Adrenal gland (tissue), 12 donors: ENCODE results near the gene CRHBP. TPM values are rescaled to one million over a fixed set of nuclear protein-coding genes. Genes with fewer than 3 reads are reported as not detected.

Source experiments
- DNase-seq, 7 donors: peaks; one replicate each; pipeline ENCODE4 v3.0.0-alpha.2; 2019 to 2020
- H3K27ac ChIP-seq, 5 donors: fragments of 200-600 bp; sonication (generic) in 4 of 5; 1 replicate in 3 of 5; 2 replicates in 2 of 5; pipeline versions ENCODE4 v1.5.1 to v1.8.0; 2016 to 2020; ENCODE audit warnings: mild to moderate bottlenecking in 1 of 5
- H3K27me3 ChIP-seq: fragments of 200-600 bp; 2 replicates; pipeline ENCODE4 v1.8.0; 2021
- H3K36me3 ChIP-seq, 2 donors: fragments of 200-600 bp; replicated peaks in 1 of 2; 1 replicate in 1 of 2; 2 replicates in 1 of 2; pipeline versions ENCODE4 v1.5.1 to v1.8.0; 2018 to 2022
- H3K4me1 ChIP-seq, 2 donors: fragments of 200-600 bp; replicated peaks in 1 of 2; 1 replicate in 1 of 2; 2 replicates in 1 of 2; pipeline versions ENCODE4 v1.5.1 to v1.8.0; 2018 to 2021
- H3K4me3 ChIP-seq, 4 donors: fragments of 200-600 bp; sonication (generic) in 3 of 4; one replicate each; pipeline ENCODE4 v1.5.1; 2016 to 2018
- H3K9me3 ChIP-seq, 3 donors: fragments of 200-600 bp; sonication (generic) in 1 of 3; replicated peaks in 1 of 3; 1 replicate in 2 of 3; 2 replicates in 1 of 3; pipeline versions ENCODE4 v1.5.1 to v1.8.0; 2016 to 2021
- POLR2A ChIP-seq, 2 donors: fragments of 450-650 bp; IDR thresholded peaks; one replicate each; pipeline ENCODE4 v1.6.1; 2017; ENCODE audit warnings: antibody characterized with exemption in 2 of 2, mild to moderate bottlenecking in 2 of 2, moderate library complexity in 1 of 2
- WGBS, 4 donors: extraction: QIAGEN DNeasy Blood & Tissue Kit in 2 of 4; methylation state at CpG; one replicate each; pipeline versions ENCODE4 v1.1.5 to v1.1.7; 2013 to 2017; 5-methylcytosine and 5-hydroxymethylcytosine counted together
- intact Hi-C, 2 donors: fragments of 100-400 bp; cut with DNase I; formaldehyde crosslinking; loops; one replicate each; pipeline versions ENCODE4 v1.14.1 to v1.15.0; 2022 to 2023
- polyA plus RNA-seq, 3 donors: library from polyadenylated mRNA; stranded (reverse); fragments of 200-250 nt in 2 of 3; fragments of 350-450 nt in 1 of 3; fragmentation: Illumina TruSeq in 1 of 3; extraction: RNeasy Lipid Tissue Mini Kit (QIAGEN cat#74804) in 1 of 3; gene quantifications; one replicate each; pipeline ENCODE4 v1.2.3, GENCODE V29; 2013 to 2014
- total RNA-seq, 9 donors: library from RNA; depleted of rRNA in 4 of 9; stranded (reverse); fragments of >200 nt in 4 of 9; fragments of 120-200 nt in 1 of 9; fragmentation: NEBNext Ultra II Directional in 1 of 9; extraction: Animal tissue kit (Norgen Biotek cat#: 25700) in 1 of 9; gene quantifications; one replicate each; pipeline versions ENCODE4 v1.1.0 to v1.2.4, GENCODE V29; 2013 to 2023
- TF ChIP-seq, protein P1 (sequence below), 6 experiments: fragments of 450-650 bp in 4 of 6; fragments of 200-600 bp in 2 of 6; sonication (generic) in 1 of 6; IDR thresholded peaks; 1 replicate in 5 of 6; 2 replicates in 1 of 6; pipeline versions ENCODE4 v1.5.1 to v1.8.0; 2016 to 2021; ENCODE audit warnings: antibody characterized with exemption in 6 of 6, mild to moderate bottlenecking in 2 of 6, moderate library complexity in 1 of 6
- donor health status: healthy with polysubstance abuse.
- donor health status: Bipolar disorder and iron deficiency.
- donor health status: DM: yes; HTN: yes; CAD: no.
- donor health status: DM: no; HTN: no; CAD: no.
- donor health status: DM: no; HTN: no; CAD: no.
- donor health status: DM: yes; HTN: yes; CAD: no.

CRHBP gene
- total and polyA plus RNA-seq, 12 donors: 13.4 to 64.1 (median 23.7) TPM

DNA sequence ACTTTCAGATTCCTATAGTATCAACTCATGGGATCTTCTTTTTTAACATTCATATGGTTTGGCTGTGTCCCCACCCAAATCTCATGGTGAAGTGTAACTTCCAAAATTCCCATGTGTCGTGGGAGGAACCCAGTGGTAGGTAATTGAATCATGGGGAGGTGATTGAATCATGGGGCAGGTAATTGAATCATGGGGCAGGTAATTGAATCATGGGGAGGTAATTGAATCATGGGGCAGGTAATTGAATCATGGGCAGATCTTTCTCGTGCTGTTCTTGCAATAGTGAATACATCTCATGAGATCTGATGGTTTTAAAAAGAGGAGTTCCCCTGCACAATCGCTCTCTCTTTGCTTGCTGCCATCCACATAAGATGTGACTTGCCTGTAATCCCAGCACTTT is 55.6 kb downstream of the CRHBP start:
- WGBS, 4 donors: 52 to 82% (median 74%) methylated on average over 2 to 3 of the region's 3 CpGs
- Histone ChIP-seq H3K4me1 (no peaks in the 10 kb centered on the region), H3K4me3 (no peak overlapping the region), H3K9me3 (no peaks in the 10 kb centered on the region), H3K27ac (no peak overlapping the region), H3K27me3 (no peaks in the 10 kb centered on the region), H3K36me3 (no peaks in the 10 kb centered on the region)
- no peak for DNase-seq
- intact Hi-C loops: no loop called here
- no peak for TF ChIP-seq POLR2A (IDR thresholded peaks at IDR 0.05)
- TF ChIP-seq, protein P1, sequence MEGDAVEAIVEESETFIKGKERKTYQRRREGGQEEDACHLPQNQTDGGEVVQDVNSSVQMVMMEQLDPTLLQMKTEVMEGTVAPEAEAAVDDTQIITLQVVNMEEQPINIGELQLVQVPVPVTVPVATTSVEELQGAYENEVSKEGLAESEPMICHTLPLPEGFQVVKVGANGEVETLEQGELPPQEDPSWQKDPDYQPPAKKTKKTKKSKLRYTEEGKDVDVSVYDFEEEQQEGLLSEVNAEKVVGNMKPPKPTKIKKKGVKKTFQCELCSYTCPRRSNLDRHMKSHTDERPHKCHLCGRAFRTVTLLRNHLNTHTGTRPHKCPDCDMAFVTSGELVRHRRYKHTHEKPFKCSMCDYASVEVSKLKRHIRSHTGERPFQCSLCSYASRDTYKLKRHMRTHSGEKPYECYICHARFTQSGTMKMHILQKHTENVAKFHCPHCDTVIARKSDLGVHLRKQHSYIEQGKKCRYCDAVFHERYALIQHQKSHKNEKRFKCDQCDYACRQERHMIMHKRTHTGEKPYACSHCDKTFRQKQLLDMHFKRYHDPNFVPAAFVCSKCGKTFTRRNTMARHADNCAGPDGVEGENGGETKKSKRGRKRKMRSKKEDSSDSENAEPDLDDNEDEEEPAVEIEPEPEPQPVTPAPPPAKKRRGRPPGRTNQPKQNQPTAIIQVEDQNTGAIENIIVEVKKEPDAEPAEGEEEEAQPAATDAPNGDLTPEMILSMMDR (IDR thresholded peaks at IDR 0.05): no peak

DNA sequence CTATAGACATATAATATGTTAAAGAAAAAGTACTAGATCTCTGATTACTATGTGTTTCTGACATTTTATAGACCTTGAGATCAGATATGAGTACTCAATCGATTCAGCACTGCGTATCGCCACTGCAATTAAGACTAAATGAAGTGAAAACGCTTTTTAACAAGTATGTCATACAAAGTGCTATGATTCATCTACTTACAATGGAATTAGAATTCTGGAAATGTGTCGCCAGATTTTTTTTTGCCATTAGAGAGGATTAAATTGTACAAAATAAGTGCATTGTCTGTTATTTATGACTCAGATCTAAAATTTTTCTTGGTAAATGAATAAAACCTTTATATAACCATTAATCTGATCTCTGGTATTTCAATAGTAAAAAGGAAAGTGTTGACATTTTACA is 57.4 kb downstream of the CRHBP start:
- DNase-seq: no peak
- 88 to 92% (median 90%) methylated on average over 5 of the region's 5 CpGs for WGBS, 4 donors
- Histone ChIP-seq H3K4me1 (no peaks in the 10 kb centered on the region), H3K36me3 (no peaks in the 10 kb centered on the region), H3K27ac (no peak overlapping the region), H3K4me3 (no peak overlapping the region), H3K9me3 (no peaks in the 10 kb centered on the region), H3K27me3 (no peaks in the 10 kb centered on the region)
- TF ChIP-seq, protein P1 (IDR thresholded peaks at IDR 0.05): no peak
- TF ChIP-seq POLR2A (IDR thresholded peaks at IDR 0.05): no peak
- intact Hi-C loops: no loop called here

DNA sequence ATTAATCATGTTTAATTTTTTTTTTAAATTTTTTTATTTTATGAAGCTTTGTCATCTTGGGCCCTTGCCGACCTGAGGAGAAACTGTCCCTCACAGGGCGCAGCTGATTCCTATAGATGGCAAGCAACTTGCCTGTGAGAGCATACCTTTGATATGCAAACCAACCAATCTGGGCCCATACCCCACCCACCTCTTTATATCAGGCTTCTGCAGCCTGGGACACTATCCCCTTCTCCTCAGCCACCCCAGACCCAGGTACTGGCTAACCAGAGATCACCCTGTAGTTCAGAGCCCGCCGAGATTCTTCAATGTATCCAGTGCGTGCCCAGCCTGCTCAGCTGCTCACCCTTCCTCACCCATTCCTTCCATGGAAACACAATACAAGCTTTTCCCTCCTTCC is 58.7 kb downstream of the CRHBP start:
- no peak overlapping the region for H3K4me3 ChIP-seq
- intact Hi-C loops: no loop called here
- no peaks in the 10 kb centered on the region for H3K9me3 ChIP-seq
- no peak overlapping the region for H3K27ac ChIP-seq
- DNase-seq: no peak
- no peaks in the 10 kb centered on the region for H3K36me3 ChIP-seq
- no peaks in the 10 kb centered on the region for H3K4me1 ChIP-seq
- TF ChIP-seq POLR2A (IDR thresholded peaks at IDR 0.05): no peak
- TF ChIP-seq, protein P1 (IDR thresholded peaks at IDR 0.05): no peak
- 83 to 87% (median 87%) methylated on average over 5 of the region's 5 CpGs for WGBS, 4 donors
- no peaks in the 10 kb centered on the region for H3K27me3 ChIP-seq

DNA sequence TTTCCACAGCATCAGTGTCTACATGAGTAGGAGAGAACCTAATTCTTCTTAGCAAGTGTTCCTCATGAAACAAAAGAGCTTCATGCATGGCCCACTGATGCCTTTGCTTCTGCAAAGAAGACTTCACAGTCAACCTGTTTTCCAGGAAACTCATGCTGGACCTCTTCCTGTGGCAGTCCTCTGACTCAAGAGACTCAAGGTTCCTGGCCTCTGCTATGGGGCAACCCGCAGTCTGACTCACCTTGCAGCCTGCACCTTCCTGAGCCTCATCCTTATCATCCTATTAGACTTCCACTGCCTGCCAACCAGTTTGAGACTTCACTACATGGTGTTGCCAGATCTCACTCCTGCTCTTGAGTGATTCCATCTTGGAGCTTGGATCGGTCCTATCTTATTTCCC is 59.8 kb downstream of the CRHBP start:
- H3K4me3 ChIP-seq: no peak overlapping the region
- H3K4me1 ChIP-seq: no peaks in the 10 kb centered on the region
- no peak for TF ChIP-seq POLR2A (IDR thresholded peaks at IDR 0.05)
- TF ChIP-seq, protein P1 (IDR thresholded peaks at IDR 0.05): no peak
- H3K9me3 ChIP-seq: no peaks in the 10 kb centered on the region
- no peak overlapping the region for H3K27ac ChIP-seq
- H3K36me3 ChIP-seq: no peaks in the 10 kb centered on the region
- intact Hi-C loops: no loop called here
- WGBS, 4 donors: 58 to 80% (median 70%) methylated on average over 2 of the region's 2 CpGs
- H3K27me3 ChIP-seq: no peaks in the 10 kb centered on the region
- peak in 2 of 7 donors; percentile 3 to 29 for DNase-seq
